Glomerular endothelial cell (primary cell): ENCODE measurements around the gene VAV3. TPM values are rescaled to one million over a fixed set of nuclear protein-coding genes. Genes with fewer than 3 reads are reported as not detected.
"Not testable (repeated sequence)": the region's sequence is repeated elsewhere in the genome, so short reads cannot be mapped to it uniquely, and the experiment has no call there.

Experiments
- DNase-seq: peaks from one replicate; pipeline ENCODE4 v3.0.0-alpha.2; 2011; ENCODE audit warnings: low read depth, low spot score; ENCODE audit errors: extremely low read depth
- total RNA-seq: library from RNA; depleted of rRNA; stranded (reverse); fragments of >200 nt; gene quantifications from 2 replicates; pipeline ENCODE4 v1.2.3, GENCODE V29; 2015

Gene VAV3
- total RNA-seq, 1 donor from 2014 or later = 10.1 TPM

GRCh38 chr1:107661158-107661557 is 303.8 kb downstream of the VAV3 start:
- no peak for DNase-seq

DNA sequence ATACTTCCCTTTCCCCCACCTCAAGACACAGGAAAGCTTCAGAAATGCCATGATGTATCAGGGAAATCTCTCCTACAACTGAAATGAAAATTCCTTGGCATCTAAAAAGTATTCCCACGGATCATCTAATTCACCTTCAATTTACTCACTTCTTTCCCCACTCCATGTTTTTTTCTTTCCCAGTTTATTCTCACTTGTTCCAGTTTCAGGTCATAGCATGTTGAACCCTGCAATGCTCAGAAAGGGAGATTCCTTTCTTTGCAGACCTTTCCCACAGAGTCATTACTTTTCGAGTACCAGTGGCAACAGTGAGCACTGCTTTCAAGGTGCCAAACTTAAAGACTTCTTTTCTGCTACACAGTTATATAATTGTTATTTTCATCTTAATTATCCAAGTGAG is 305.0 kb downstream of the VAV3 start:
- no peak for DNase-seq

GRCh38 chr1:107657356-107657755 is 307.6 kb downstream of the VAV3 start:
- DNase-seq = no peak

- no peak for DNase-seq
Measured at GRCh38 chr1:107653765-107654164, 311.2 kb downstream of the VAV3 start.

GRCh38 chr1:107653005-107653404 is 312.0 kb downstream of the VAV3 start:
- DNase-seq = no peak

DNA sequence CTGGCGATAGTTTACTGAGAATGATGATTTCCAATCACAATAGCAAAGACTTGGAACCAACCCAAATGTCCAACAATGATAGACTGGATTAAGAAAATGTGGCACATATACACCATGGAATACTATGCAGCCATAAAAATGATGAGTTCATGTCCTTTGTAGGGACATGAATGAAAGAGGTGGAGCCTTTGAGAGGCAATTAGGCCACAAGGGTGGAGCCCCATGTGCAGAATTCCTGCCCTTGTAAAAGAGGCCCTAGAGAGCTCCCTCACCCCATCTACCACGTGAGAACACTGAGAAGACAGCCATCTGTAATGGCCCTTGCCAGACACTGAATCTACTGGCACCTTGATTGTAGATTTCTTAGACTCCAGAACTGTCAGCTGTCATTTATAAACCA is 314.2 kb downstream of the VAV3 start:
- not testable (repeated sequence) for DNase-seq

DNA sequence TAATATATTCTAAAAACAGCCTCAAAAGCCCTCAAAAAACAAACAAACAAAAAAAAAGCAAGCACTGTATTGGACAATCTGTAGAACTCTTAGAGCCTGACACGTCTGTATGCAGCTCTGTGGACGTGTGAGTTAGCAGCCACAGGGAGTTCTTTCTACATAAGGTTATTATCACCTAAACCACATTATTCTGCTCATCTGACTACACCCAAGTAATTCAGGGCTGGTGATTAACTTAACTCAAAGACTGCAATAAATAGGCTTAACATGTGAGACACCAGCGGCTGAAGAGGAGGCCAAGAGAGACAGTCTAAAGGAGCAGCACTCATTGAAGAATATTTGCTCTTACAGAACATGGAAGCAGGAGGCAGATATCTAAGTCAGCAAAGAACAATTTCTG is 316.0 kb downstream of the VAV3 start:
- no peak for DNase-seq

DNA sequence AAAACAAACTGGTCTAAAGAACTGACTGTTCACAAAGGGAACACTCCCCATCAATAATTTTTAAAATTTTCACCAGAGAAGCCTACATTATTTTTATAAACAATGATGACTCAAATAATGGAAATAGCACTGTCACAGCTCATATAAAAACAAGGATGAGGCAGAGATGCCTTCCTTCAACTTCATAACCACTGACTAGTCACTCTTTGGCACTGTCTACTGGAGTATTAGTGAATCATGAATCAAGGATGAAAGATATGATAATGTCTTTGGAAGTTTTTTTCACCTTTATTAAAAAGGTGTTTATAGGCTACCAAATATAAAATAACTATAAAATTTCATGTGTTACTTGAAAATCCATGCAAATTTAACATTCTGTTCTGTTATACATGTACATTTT is 316.9 kb downstream of the VAV3 start:
- DNase-seq = no peak

DNA sequence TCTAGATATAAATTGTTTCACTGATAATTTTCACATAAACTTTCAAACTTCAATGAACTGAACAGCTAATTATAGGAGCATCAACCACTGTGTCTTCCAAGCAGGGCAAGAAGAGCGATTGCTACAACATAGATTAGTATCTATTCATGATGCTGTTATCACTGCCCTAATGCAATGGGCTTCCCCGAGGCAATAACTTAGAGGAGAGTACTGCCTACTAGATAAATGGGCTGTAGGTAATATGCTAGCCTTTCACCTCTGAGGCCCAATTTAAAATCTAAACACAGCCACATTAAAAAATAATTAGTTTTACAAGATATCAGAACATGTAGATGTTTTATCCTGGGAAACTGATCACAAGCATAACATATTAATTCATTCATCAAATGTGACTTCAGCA is 318.0 kb downstream of the VAV3 start:
- no peak for DNase-seq

DNA sequence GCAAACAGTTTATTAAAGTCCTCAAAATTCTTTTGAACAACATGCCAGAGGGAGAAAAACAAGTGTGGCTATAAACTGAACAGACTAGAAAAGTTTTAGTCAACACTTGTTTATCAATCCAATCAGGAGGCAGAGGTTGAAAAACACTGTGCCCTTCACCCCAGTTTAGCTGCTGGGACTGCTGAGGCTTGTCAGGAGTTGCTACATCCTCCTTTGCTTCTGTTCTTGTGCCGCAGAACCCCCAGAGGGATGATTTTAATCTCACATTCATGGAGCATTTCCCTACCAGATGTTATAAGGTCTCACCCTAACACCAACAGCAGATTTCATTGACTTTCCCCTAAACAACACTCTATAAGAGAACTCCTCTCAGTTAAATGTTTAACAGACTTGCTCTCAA is 321.2 kb downstream of the VAV3 start:
- no peak for DNase-seq

GRCh38 chr1:107640207-107640606 is 324.8 kb downstream of the VAV3 start:
- no peak for DNase-seq

DNA sequence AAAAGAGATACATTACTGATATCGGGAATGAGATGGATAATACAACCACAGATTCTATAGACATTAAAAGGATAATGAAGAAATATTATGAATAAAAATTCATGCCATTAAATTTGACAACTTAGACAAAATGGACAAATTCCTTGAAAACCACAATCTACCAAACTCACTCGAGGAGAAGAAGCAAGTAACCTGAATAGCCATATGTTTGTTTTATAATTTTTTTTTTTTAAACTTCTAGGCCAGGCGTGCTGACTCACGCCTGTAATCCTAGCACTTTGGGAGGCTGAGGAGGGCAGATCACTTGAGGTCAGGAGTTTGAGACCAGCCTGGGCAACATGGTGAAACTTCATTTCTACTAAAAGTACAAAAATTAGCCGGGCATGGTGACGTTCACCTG is 327.9 kb downstream of the VAV3 start:
- no peak for DNase-seq

DNA sequence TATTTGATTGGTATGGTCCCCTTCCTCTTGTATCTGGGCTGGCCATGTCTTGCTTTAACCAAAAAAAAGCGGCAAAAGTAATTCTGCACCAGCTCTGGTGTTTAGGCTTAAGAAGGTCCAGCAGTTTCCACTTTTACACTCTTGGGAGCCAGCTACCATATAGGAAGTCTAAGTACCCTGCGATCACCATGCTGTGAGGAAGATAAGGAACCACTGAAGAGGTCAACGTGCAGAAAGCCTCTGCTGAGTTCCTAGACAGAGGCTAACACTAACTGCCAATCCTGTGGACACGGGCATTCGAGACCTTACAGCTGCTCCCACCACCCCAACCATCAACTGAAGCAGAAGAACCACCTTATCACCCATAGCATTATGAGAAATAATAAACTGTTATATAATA is 331.4 kb downstream of the VAV3 start:
- no peak for DNase-seq

- no peak for DNase-seq
Measured at GRCh38 chr1:107626073-107626796, 338.7 kb downstream of the VAV3 start.

GRCh38 chr1:107625405-107626029 is 339.5 kb downstream of the VAV3 start:
- no peak for DNase-seq

GRCh38 chr1:107623431-107623830 is 341.5 kb downstream of the VAV3 start:
- DNase-seq = no peak

GRCh38 chr1:107622966-107623365 is 342.0 kb downstream of the VAV3 start:
- DNase-seq = no peak

DNA sequence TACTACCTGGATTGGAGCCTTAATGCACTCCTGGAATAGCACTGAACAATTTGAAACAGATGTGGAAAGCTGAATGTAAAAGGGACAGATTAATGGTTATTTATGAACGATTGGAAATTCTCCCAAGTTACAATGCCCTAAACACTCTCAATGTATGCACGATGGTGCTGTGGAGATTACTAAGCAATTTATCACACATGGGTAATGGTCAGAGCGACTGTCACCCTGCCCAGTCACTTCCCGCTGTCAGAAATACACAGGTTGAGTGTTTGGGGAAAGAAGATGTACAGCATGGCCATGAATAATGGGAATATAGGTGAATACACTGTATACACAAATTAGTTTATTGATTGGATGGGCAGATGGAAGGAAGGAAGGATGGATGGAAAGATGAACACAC is 342.4 kb downstream of the VAV3 start:
- DNase-seq = no peak

DNA sequence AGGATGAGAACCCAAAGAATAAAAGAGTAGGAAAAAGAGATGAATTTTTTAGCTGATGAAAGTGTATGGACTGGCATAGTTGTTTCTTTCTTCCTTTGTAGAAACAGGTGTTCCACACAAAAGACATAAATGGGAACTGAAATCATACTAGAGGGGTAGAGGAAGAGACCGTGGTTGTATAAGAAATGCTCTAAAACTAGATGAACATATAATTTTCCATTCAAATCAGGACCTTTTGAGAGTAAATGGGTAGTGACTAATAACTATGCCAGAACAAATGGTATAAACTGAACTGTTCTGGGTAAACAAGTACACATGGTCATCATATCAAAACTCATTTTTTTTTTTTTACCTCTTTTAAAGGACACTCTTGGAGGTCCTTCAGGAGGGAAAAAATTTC is 344.2 kb downstream of the VAV3 start:
- no peak for DNase-seq

DNA sequence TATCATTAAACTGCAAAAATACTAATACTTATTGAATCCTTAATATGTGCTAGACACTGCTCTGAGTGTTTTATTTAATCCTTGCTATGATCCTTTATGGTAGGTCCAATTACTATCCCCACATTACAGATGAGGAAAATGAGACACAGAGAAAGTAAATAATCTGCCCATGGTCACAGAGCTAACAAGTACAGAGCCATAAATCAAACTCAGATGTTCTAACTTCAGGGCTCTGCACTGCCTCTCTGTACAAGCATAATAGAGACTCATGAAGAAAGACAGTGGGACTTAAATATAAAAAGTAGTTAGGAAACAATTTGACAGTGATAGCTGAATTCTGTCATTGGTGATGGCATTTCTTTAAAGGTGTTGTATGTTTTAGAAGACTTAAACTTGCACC is 346.4 kb downstream of the VAV3 start:
- DNase-seq = no peak

- DNase-seq = no peak
Measured at GRCh38 chr1:107617921-107618320, 347.1 kb downstream of the VAV3 start.

GRCh38 chr1:107617456-107617855 is 347.5 kb downstream of the VAV3 start:
- DNase-seq = no peak

DNA sequence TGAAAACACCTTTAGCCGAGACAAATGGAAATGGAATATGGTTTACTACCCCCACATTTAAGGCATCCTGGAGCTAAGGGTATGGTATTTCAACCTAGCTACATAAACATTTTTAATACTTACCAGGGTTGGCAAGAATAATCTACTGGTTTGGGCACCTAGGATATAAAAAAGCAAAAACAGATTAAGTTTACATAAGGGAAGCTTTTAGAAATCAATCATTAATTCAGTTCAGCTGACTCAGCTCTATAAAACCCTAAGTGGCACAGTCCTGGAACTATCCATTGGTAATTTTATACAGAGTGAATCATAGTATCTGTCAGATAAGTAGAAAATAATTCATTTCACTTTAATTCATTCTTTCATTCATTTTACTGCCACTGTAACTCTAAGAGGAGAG is 355.2 kb downstream of the VAV3 start:
- DNase-seq = no peak
